SKM-1 (cell line): ENCODE measurements around the gene AVEN.

ENCODE experiments used
- DNase-seq: peaks from one replicate; lab custom pipeline; 2025; ENCODE audit not compliant: unreplicated experiment; lab: John Stamatoyannopoulos, UW

AVEN gene

DNA sequence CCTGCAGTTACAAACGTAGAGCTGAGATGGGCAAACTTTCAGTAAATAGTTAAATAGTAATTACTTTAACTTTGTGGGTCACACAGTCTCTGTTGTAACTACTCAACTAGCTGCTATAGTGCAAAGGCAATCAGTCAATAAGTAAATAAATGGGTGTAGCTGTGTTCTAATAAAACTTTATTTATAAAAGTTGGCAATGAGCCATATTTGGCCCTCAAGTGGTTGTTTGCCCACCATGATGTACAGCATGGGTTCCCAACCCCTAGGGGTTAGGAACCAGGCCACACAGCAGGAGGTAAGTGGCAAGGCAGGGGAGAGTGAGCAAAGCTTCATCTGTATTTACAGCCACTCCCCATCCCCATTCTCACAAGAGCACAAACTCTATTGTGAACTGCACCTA is 115.6 kb downstream of the AVEN start:
- DNase-seq: no peak

DNA sequence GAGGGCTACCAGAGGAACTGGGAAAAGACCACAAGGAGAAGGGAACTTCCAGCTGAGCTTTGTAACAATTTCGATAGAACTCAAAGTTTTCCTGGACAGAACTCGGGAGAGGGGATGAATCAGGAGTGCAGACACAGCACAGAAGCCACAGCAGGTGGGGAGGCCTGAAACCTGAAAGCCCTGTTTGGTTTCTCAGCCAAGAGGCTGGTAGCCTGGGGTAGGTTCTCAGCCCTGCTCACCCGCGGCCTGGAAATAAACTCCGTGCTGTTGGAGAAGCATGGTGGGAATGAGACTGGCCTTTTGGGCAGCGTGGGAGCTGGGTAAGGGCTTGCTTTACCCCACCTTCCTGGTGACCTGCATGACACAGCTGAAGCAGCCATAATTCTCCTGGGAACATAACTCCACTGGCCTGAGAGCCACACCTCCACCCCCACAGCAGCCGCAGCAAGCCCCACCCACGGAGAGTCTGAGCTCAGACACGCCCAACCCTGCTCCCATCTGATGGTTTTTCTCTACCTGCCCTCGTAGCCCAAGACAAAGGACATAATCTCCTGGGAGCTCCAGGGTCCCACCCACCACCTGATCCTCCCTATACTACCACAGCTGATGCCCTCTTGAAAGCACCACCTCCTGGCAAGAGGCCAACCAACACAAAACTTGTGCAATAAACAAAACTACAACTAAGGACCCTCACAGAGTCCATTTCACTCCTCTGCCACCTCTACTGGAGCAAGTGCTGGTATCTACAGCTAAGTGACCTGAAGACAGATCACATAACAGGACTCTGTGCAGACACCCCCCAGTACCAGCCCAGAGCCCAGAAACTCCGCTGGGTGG is 123.2 kb downstream of the AVEN start:
- DNase-seq: no peak

DNA sequence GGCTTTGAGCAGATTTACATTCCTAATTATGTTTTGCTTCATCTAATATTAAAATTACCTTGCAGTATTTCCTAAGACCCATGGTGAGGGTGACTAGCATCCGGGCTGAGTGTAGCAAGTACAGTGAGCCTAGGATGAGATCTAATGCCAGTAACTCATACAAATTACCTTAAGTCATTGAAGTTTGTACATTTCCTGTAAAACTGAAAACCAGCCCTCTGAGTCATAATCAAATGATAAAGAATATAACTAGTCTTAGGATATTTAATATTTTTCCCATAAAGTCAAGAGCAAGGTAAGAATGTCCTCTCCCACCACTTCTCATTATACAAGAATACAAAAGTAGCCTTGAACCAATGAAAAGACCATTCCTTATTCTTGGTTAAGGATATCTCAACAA is 125.5 kb downstream of the AVEN start:
- no peak for DNase-seq

DNA sequence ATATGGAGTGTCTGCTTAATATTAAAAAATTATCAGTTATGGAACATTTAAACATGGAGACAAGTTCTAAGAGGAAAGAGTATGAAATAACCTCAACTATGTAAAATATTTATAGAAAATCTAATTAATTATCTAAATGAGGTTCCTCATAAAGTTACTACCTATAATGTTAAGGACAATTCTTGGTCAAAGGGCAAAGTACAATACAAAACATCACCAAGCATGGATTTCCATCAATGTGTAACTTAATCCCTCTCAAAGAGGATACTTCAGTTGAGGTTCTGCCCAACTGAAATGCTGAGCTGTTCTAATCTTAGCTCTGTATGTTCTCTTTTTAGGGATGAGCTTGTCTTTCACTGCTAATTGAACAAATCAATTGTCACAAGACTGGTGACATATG is 126.7 kb downstream of the AVEN start:
- no peak for DNase-seq

DNA sequence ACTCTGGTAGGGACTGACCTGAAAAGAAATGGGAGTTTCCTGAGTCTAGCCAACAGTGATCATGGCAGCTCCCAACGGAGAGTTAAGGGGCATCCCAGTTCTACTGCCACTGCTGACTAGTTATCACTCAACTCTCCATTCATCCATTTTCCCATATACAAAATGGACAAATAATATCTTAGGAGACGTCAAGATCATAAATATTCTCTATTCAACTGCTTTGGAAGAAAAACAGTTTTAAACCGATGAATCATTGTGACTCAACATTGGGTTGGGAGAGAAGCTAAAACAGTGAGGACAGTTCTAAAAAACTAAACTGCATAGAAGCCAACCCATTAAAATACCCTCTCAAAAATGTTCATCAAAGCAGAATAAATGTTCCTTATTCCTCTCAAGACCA is 128.3 kb downstream of the AVEN start:
- no peak for DNase-seq

DNA sequence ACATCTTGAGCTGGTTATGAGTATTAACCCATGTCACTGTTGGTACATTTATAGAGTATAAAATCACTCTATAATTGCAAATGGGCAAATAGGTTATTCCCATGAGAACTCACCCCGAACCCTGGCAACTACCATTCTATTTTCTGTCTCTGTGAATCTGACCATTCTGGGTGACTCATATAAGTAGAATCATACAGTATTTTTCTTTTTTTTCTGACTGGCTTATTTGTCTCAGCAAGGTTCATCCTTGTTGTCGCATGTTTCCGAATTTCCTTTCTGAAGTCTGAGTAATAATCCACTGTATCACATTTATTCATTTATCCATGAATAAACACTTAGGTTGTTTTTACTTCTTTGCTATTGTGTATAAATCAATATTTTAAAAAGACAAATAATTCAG is 130.6 kb downstream of the AVEN start:
- no peak for DNase-seq

DNA sequence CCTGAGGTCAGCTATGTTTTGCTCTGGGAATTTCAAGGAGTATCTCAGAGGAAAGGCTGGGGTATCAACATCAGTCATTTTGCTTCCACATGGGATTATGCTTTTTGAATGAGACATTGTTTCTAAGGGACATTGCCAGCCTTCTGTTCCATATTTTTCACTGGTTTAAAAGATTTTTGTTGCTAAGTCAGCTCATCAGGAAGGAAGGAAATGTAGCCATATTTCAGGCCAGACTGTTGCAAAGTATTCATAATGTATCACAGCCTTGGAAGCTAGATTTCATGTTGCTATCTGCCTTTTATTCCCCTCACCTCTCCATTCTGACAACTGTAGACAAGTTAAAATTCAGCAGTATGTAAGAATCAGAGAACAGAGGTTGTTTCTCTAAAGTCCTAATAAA is 131.7 kb downstream of the AVEN start:
- no peak for DNase-seq

DNA sequence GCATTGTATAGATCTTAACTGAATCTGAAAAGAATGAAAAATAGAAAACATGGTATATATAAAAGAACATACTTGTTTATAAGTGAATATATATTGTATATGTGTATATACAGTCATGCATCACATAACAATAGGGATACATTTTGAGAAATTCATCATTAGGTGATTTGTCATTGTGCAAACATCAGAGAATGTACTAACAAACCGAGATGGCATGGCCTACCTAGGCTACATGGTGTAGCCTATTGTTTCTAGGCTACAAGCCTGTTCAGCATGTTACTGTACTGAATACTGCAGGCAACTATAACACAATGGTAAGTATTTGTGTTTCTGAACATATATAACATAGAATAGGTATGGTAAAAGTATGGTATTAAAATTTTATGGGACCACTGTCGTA is 135.3 kb downstream of the AVEN start:
- no peak for DNase-seq

DNA sequence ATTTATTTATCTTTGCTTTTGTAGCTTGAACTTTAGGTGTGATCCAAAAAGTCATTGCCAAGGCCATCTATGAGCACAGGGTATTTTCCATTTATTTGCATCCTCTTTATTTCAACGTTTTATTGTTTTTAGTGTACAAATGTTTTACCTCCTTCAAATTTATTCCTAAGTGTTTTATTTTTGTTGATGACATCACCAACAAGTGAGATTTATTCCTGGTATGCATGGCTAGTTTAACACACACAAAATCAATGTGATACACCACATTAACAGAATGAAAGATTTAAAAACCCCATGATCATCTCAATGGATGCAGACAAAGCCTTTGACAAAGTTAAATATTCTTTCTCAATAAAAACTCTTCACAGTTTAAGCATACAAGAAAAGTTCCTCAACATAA is 137.0 kb downstream of the AVEN start:
- DNase-seq: no peak

DNA sequence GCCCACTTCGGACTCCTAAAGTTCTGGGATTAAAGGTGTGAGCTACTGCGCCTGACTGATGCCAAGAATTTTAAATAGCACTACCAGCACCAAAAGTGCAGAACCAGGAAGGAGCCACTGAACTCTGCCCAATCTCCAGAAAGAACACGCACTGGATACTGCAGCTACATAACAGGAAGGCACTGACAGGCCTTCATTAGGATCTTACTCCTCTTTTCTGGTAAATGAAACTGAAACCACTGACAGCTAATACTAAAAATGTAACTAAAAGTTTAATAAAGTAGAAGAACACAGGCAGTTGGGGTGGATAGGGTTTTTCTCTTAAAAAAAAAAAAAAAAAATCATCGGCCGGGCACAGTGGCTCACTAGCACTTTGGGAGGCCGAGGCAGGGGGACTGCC is 144.8 kb downstream of the AVEN start:
- no peak for DNase-seq

DNA sequence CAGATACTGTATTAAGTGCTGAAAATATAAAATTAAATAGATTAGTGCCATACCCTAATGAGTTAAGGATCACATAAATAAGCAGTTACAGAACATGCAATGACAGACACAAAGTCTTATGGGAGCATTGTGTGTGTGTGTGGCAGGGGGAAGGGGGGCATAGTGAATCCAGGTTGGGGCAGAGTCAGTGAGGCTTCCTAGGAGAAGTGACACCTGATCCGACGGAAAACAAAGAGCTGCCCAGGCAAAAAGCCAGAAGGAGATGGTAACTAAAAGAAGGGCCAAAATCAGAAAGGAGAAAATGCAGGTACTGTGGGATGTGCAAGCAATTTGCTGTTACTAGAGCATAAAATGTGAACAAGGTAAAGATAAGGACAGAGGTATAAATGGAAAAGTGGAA is 150.8 kb downstream of the AVEN start:
- DNase-seq: no peak

DNA sequence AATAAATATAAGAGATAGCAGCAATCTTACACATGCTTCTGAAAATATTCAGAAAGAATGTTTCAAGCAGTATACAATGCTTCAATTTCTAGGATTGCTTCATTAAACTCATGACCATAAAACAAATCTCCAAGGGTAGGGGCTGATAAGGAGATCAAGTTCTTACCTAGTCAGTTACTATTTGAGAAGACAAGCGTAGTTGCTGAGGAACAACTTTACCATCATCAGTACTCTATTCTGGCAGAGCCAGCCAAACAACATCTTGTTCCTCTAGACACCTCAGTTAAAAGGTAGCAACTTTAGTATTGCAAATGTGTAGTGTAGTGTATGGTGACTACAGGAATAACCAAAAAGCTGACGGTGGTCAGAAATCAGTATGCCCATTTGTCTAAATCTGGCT is 156.1 kb downstream of the AVEN start:
- no peak for DNase-seq

DNA sequence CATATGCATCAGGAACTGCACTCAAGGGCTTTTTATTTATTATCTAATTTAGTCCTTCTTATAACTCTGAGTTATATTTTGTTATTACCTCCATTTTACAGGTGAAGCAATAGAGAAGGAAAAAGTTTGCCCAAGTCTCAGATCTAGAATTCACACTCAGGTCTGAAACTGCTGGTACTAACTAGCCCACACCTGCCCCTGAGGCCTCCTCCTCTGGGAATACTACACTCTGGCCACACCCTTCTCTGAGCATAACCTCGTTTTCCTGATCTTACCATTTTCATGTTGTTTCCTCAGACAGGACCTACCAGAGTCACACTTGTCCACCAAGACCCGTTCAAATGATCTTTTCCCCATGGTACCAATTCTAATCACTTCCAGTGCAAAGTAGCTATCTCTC is 164.8 kb downstream of the AVEN start:
- DNase-seq: no peak

DNA sequence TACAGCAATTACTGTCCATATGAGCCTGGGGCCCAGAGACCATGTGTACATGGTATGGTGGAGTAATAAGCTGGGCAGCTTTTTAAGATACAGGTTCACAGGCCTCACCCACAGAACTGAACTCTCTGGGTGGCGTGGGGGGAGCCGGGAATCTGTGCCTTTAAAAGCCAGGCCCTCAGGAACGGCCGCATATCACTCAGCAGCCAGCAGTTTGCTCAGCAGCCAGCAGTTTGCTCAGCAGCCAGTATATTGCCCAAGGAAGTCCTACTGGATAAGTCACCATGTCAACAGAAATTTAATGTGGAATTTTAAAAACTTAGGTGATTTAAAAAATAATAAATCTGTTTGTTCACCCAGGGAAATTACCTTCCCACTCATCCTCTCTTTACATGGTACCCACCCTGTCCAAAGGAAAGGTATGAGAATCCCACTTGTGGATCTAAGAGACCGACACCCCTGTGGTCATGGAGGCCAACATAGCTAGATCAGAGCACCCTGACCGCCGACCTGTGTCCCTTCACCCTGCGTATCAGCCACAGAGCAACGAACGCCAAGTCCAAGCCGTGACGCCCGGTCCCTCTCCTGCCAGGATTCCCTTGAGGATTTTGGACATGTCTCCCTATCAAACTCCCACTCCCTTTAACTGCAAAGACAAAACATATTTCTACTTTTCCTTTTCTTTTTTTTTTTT is 166.4 kb downstream of the AVEN start:
- DNase-seq: no peak

DNA sequence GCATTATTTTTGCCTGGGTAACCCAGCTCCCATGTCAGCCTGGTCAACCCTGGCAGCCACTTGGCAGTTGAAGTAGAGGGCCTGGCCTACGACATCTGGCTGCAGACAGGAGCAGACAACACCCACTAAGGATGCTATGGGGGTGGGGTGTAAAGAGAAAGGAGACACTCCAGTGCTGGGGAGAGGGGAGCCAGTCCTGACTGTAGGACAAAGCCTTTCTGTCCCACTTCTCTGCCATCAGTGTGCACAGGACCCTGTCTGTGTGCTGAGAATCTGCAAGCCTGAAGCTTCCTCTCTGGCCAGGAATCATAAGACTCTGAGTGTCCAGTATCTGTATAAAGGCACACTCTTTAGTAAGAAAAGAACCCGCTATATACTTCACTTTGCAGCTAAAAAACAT is 167.0 kb downstream of the AVEN start:
- no peak for DNase-seq

DNA sequence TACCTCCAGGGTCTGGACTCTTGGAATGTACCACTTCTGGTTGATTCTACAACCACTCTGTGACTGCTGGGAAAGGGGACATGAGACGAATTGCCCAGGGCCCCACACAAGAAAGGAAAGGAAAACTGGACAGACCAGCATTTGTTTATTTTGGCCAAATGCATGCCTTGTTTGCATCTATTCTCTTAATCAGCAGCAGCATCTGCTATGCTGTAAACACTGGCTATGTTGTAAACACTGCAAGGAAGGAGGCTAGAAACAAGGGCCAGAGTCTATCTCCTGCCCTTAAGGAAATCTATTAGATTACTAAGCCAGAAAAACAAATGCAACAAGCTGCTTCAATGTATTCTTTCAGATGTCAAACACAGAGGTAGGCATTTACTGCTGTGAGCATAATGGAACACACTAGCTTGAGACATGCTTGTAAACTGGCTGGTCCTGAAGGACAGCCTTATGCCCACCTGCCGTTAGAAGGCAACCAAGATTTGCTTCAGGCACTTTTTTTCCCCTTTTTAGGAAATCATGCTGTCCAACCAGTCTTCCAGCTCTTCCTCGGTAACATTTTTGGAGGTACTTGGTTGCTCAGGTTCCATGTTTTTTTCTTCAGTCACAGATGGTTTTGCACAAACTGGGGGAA is 172.8 kb downstream of the AVEN start:
- DNase-seq: no peak

DNA sequence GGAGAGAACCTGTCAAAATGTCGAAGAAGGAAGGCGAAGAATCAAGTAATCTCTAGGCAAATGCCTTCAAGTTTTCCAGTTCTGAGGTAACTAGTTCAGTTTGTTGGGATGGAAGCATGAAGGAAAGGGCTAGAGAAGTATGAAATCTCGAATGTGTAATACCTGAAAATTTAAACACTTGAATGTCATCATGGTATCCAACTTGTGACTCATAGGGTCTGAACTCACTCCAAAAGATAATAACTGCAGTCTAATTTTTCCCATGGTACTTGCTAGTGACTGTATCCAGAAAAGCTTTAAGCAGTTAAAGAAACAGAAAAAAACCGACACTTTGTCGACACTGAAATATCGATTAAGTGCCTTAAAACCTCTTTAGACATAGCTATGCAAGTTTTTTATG is 173.6 kb downstream of the AVEN start:
- DNase-seq: no peak

DNA sequence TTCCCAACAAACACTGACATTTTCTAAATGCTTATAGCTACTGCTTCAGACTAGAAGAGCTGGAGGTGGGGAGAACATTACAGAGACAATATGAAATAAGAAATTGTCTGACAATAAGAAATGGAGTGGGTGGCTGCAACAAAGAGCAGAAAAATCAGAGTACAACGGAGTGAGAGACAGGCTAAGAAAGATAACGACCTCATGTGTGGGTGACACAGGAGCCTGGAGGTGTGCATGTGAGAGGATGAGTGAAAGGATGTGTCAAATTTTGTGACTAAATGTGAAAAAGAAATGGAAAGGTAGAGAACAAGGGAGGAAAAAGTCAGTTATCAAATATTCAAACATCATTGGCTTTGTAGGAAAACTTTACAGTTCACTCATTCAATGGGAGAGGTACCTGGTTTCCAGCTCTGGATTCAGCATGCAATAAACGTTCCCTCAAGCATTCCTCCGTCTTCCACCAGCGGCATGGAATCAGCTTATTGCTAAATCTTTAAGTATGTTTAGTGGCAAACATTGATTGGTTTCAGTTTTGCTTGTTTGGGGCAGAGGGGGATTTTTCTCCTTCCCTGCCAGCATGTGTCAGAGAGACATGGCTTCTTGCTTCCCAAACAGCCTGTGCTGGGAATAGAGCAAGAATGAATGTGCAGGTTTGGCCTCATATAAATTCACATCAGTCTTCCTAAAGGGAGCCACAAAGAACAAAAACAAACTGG is 174.5 kb downstream of the AVEN start:
- no peak for DNase-seq

DNA sequence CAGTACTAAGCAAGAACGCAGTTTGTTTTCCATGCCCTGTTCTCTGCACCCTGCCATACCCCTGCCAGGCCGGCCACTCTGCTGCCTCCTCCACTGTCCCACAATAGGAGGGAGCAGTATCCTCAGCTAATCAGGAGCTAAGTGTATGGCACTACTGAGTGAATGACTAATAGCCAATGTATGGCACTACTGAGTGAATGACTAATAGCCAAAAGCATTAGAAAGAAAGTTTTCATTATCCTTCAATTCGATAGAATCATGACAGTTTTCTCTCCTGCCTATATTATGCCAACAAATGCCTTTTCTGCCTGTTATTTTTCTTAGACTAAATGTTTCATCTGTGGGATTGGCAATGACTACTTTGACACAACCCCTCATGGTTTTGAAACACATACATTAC is 178.2 kb downstream of the AVEN start:
- no peak for DNase-seq

DNA sequence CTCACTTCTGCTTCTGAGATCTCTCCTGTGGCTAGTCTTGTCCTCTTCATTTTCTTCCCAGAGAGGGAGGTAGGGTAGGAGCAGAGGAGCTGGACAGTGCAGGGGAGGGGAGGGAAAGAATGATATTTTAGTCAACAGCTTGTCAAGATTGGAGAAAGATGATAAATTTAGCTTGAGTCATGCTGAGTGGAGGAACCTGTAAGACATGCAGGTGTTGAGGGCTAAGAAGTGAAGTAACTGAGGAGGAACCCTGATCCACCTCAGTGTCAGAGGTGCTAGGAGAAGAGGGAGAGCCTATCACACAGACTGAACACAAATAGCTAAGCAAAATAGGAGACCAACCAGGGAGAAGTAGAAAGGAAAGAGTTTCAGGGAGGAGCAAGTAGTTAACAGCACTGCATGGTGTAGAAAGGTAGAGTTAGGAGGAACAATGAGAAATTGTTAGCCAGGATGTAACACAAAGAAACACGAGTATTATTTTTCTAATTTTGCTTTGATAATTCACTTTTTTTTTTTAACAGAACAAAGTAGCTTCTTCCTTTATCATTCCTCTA is 178.9 kb downstream of the AVEN start:
- DNase-seq: no peak

DNA sequence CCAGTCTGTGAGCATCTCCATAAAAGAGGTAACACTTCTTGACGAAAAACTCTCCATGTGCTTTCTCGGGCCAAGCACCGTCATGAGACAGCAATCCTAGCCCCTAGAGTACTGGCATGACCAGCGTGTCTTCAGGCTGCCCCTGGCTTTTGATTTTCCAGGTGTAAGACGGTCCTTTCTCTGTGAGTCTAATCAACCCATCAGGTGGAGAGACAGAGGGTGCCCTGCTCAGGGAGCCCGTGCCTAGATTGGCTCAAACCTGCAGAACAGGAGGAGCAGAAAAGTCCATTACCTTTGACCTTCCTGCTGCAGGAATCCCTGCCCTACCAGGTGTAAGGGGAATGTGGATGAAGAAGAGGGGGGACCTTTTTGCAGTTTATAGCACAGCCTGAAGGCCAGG is 180.2 kb downstream of the AVEN start:
- DNase-seq: no peak
